Left lung (tissue), 10 donors: ENCODE results near the gene KRCC1. TPM values are rescaled to one million over a fixed set of nuclear protein-coding genes. Genes with fewer than 3 reads are reported as not detected.
A peak's percentile ranks its signal among the peaks of the same experiment; 100 is the strongest.

Experiments
- ATAC-seq: fragments of 200-7000 bp; cut with Tn5 transposase; one replicate; pipeline ENCODE4 v1.9.1; 2020; ENCODE audit warnings: moderate library complexity
- DNase-seq, 4 donors: peaks; one replicate each; pipeline ENCODE4 v3.0.0-alpha.2; 2013 to 2020
- H3K27ac ChIP-seq, 2 donors: fragments of 200-600 bp; sonication (generic) in 1 of 2; one replicate each; pipeline versions ENCODE4 v1.5.0 to v1.8.0; 2020 to 2021
- H3K27me3 ChIP-seq, 2 donors: fragments of 200-600 bp; sonication (generic) in 1 of 2; one replicate each; pipeline versions ENCODE4 v1.5.0 to v1.8.0; 2020 to 2021
- H3K36me3 ChIP-seq, 2 donors: fragments of 200-600 bp; sonication (generic) in 1 of 2; one replicate each; pipeline versions ENCODE4 v1.5.0 to v1.8.0; 2020 to 2021
- H3K4me1 ChIP-seq, 2 donors: fragments of 200-600 bp; one replicate each; pipeline ENCODE4 v1.8.0; 2021
- H3K4me3 ChIP-seq, 2 donors: fragments of 200-600 bp; sonication (generic) in 1 of 2; one replicate each; pipeline versions ENCODE4 v1.5.0 to v1.8.0; 2020 to 2021; ENCODE audit warnings: mild to moderate bottlenecking in 1 of 2
- H3K9me3 ChIP-seq, 2 donors: fragments of 200-600 bp; sonication (generic) in 1 of 2; one replicate each; pipeline versions ENCODE4 v1.5.0 to v1.8.0; 2020 to 2021
- intact Hi-C, 2 donors: fragments of 100-400 bp; cut with DNase I; formaldehyde crosslinking; loops; one replicate each; pipeline versions ENCODE4 v1.11.2 to v1.14.2; 2022
- polyA plus RNA-seq, 6 donors: library from polyadenylated mRNA; unstranded; fragments of 120-200 nt; gene quantifications; one replicate each; pipeline ENCODE4 v1.2.1, GENCODE V29; 2013; ENCODE audit not compliant: insufficient read length in 6 of 6
- total RNA-seq, 2 donors: library from RNA; stranded (reverse); fragmentation: NEBNext Ultra II Directional; extraction: Animal tissue kit (Norgen Biotek cat#: 25700); gene quantifications; one replicate each; pipeline ENCODE4 v1.2.1, GENCODE V29; 2021
- TF ChIP-seq, protein P1 (sequence below), 2 donors: fragments of 200-600 bp; sonication (generic) in 1 of 2; IDR thresholded peaks; one replicate each; pipeline versions ENCODE4 v1.5.0 to v1.8.0; 2021; ENCODE audit warnings: antibody characterized with exemption in 2 of 2
- donor health status: DM: no; HTN: yes; CAD: no.
- donor health status: DM: no; HTN: no; CAD: no.

KRCC1 gene
- total and polyA plus RNA-seq, 8 donors = 19.7 to 52.9 (median 49.5) TPM

DNA sequence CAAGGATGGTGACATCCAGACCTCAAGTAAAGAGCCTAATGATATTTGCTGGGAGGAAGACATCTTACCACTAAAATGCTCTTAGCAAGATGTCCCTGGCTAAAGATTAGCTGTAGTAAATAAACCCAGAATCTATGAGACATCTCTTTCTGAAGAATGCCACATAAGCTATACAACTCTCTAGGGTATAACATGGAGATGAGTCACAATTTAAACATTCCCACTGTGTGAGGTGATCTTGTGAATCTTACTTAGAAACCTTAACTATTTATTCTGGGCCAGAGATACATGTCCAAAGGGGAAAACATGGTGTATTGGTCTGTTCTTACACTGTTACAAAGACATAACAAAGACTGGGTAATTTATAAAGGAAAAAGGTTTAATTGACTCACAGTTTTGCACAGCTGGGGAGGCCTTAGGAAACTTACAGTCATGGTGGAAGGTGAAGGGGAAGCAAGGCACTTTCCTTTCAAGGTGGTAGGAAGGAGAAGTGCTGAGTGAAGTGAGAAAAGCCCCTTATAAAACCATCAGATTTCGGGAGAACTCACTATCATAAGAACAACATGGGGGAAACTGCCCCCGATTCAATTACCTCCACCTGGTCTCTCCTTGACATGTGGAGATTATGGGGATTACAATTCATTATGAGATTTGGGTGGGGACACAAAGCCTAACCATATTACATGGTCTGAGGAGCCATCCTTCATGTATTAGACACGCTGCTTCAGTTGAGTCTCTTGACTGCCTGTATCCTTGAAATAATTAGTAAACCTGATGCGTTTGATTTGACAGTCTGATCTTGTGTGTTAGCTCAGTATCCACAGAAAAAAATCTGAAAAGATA is 17.1 kb downstream of the KRCC1 start:
- Histone ChIP-seq H3K36me3 (peaks cover 0 to 17% of the 10 kb centered on the region in 2 donors), H3K27me3 (no peaks in the 10 kb centered on the region), H3K27ac (no peak overlapping the region), H3K9me3 (no peaks in the 10 kb centered on the region), H3K4me1 (peaks cover 6 to 14% of the 10 kb centered on the region in 2 donors), H3K4me3 (no peak overlapping the region)
- TF ChIP-seq, protein P1, sequence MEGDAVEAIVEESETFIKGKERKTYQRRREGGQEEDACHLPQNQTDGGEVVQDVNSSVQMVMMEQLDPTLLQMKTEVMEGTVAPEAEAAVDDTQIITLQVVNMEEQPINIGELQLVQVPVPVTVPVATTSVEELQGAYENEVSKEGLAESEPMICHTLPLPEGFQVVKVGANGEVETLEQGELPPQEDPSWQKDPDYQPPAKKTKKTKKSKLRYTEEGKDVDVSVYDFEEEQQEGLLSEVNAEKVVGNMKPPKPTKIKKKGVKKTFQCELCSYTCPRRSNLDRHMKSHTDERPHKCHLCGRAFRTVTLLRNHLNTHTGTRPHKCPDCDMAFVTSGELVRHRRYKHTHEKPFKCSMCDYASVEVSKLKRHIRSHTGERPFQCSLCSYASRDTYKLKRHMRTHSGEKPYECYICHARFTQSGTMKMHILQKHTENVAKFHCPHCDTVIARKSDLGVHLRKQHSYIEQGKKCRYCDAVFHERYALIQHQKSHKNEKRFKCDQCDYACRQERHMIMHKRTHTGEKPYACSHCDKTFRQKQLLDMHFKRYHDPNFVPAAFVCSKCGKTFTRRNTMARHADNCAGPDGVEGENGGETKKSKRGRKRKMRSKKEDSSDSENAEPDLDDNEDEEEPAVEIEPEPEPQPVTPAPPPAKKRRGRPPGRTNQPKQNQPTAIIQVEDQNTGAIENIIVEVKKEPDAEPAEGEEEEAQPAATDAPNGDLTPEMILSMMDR (IDR thresholded peaks at IDR 0.05) = no peak
- DNase-seq (no peak), ATAC-seq (peak; percentile 35)
- intact Hi-C loops = no loop called here

DNA sequence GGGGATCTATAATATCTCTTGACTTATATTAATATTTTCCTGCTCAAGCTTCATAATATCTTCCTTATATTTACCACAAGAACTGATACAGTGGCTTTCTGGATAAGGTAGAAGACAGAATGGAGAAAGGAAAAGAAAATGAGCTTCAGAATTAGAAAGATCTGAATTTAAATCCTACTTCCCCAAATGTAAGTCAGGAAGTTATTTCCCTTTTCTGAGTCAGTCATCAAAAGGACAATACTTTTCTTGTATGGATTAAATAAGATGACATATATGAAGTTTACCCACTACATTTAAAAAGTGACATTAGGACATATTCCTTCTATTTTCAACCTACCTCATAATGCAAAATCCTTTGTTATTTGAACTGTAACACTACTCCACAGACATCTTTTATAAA is 19.0 kb downstream of the KRCC1 start:
- Histone ChIP-seq H3K36me3 (peaks cover 0 to 35% of the 10 kb centered on the region in 2 donors), H3K4me3 (no peak overlapping the region), H3K9me3 (no peaks in the 10 kb centered on the region), H3K4me1 (peaks cover 1 to 7% of the 10 kb centered on the region in 2 donors), H3K27ac (peak overlapping the region in 1 of 2 donors; percentile 2), H3K27me3 (no peaks in the 10 kb centered on the region)
- DNase-seq = no peak
- no peak for ATAC-seq
- TF ChIP-seq, protein P1 (IDR thresholded peaks at IDR 0.05) = no peak
- intact Hi-C loops = no loop called here

DNA sequence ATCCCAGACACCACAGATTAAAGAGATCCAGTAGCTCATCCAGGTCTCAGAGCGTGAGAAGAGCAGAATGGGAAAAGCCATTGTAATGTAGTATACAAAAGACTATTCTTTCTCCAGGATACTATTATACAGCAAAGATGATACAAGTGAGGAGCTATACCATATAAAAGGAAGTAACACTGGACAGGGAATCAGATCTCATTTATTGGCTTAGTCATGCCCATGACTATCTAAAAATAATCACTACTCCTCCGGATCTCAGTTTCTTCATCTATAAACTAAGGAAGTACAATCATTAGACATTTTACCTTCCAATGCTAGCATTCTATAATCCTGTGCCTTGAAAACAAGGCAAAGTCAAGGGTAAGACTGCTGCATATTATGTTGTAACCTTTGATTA is 19.4 kb downstream of the KRCC1 start:
- Histone ChIP-seq H3K4me1 (peaks cover 0 to 6% of the 10 kb centered on the region in 2 donors), H3K27ac (peak overlapping the region in 1 of 2 donors; percentile 2), H3K4me3 (no peak overlapping the region), H3K9me3 (no peaks in the 10 kb centered on the region), H3K27me3 (no peaks in the 10 kb centered on the region), H3K36me3 (peaks cover 0 to 40% of the 10 kb centered on the region in 2 donors)
- TF ChIP-seq, protein P1 (IDR thresholded peaks at IDR 0.05) = no peak
- DNase-seq (no peak), ATAC-seq (no peak)
- intact Hi-C loops = no loop called here

DNA sequence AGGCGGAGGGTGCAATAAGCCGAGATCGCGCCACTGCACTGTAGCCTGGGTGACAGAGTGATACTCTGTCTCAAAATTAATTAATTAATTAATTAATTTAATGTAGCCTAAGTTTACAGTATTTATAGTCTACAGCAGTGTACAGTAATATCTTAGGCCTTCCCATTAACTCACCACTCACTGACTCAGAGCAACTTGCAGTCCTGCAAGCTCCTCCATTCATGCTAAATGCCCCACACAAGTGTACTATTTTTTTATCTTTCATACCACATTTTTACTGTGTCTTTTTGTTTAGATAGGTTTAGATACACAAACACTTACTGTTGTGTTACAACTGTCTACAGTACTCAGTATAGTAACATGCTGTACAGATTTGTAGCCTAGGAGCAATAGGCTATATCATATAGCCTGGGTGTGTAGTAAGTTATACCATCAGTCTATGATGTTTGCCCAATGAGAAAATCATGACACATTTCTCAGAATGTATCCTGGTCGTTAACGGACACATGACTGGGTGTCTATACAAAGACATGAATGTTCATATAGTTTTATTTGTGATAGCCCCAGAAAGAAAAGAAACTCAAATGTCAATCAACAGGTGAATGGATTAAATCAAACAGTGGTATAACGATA is 23.4 kb downstream of the KRCC1 start:
- Histone ChIP-seq H3K27ac (no peak overlapping the region), H3K27me3 (no peaks in the 10 kb centered on the region), H3K36me3 (peaks cover 0 to 75% of the 10 kb centered on the region in 2 donors), H3K9me3 (no peaks in the 10 kb centered on the region), H3K4me1 (peaks cover 0 to 11% of the 10 kb centered on the region in 2 donors), H3K4me3 (no peak overlapping the region)
- no peak for DNase-seq
- intact Hi-C loops = no loop called here
- TF ChIP-seq, protein P1 (IDR thresholded peaks at IDR 0.05) = no peak
- ATAC-seq = no peak

DNA sequence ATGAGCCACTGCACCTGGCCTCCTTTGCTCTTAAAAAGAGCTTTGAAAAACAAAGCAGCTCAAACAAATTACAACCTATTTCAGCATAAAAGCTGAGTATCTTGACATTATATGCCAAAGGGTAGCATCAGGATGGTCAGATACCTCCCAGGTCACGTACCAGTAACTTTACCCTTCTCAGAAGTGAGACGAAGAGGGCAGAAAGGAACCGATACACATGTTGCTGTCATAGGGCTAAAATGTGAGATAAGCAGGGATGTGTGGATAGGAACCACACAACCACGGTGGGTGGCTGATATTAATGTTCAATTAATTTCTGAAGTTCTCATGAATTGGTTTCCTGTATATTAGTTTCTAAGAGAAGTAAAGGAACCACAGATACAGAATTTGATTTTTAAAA is 26.7 kb downstream of the KRCC1 start:
- Histone ChIP-seq H3K27me3 (no peaks in the 10 kb centered on the region), H3K9me3 (no peaks in the 10 kb centered on the region), H3K27ac (no peak overlapping the region), H3K36me3 (peaks cover 0 to 70% of the 10 kb centered on the region in 2 donors), H3K4me3 (no peak overlapping the region), H3K4me1 (peaks cover 0 to 8% of the 10 kb centered on the region in 2 donors)
- TF ChIP-seq, protein P1 (IDR thresholded peaks at IDR 0.05) = no peak
- DNase-seq (no peak), ATAC-seq (no peak)
- intact Hi-C loops = no loop called here
